Panc1 (cell line): ENCODE data around the gene RUNX1. TPM values are rescaled to one million over a fixed set of nuclear protein-coding genes. Genes with fewer than 3 reads are reported as not detected.

Experiments used
- ATAC-seq: fragments of 200-7000 bp; cut with Tn5 transposase; 2 replicates; pipeline ENCODE4 v1.9.1; 2020; ENCODE audit warnings: mild to moderate bottlenecking, moderate library complexity
- BruUV-seq: library from RNA; stranded (reverse); fragments of 400-500 nt; replicated peaks from 2 replicates; lab custom pipeline; 2021; lab: Mats Ljungman, UMichigan
- CTCF ChIA-PET: fragments of 300-600 bp; sonication (Branson Sonifier 250); formaldehyde crosslinking; loops from one replicate; lab custom pipeline; 2022; ENCODE audit warnings: antibody characterized with exemption; lab: Charles Lee
- POLR2A ChIA-PET: fragments of 300-600 bp; sonication (Branson Sonifier 250); formaldehyde crosslinking; loops from one replicate; lab custom pipeline; 2022; ENCODE audit warnings: antibody characterized with exemption; lab: Charles Lee
- DNase-seq: peaks from one replicate; pipeline ENCODE4 v3.0.0-alpha.2; 2010; ENCODE audit warnings: low read depth, low spot score
- H3K27ac ChIP-seq: 2 replicates; pipeline ENCODE4 v1.5.1; 2011; ENCODE audit warnings: mild to moderate bottlenecking, low read length, inconsistent platforms
- H3K27me3 ChIP-seq: fragments of 200-500 bp; sonication (Bioruptor generic); 2 replicates; pipeline ENCODE4 v1.6.0; 2014; ENCODE audit warnings: low read length, inconsistent platforms; ENCODE audit not compliant: control insufficient read depth, insufficient read depth
- H3K36me3 ChIP-seq: fragments of 200-500 bp; sonication (Bioruptor generic); 2 replicates; pipeline ENCODE4 v1.5.1; 2014; ENCODE audit warnings: inconsistent platforms, mild to moderate bottlenecking, low read length, moderate library complexity; ENCODE audit not compliant: control insufficient read depth, insufficient read depth
- H3K4me1 ChIP-seq: 2 replicates; pipeline ENCODE4 v1.5.1; 2011; ENCODE audit warnings: inconsistent platforms, mild to moderate bottlenecking, low read length, moderate library complexity; ENCODE audit not compliant: control insufficient read depth, insufficient read depth
- H3K4me3 ChIP-seq, 2 experiments: 2 replicates each; pipeline ENCODE4 v1.5.1; 2011 to 2012; ENCODE audit warnings: low read depth in 2 of 2, low read length in 2 of 2, mild to moderate bottlenecking in 2 of 2, inconsistent platforms in 1 of 2, moderate library complexity in 1 of 2
- H3K9me3 ChIP-seq: fragments of 200-500 bp; sonication (Bioruptor generic); 2 replicates; pipeline ENCODE4 v1.5.1; 2014; ENCODE audit warnings: low read depth, mild to moderate bottlenecking, inconsistent platforms, low read length, moderate library complexity; ENCODE audit not compliant: control insufficient read depth, insufficient read depth
- CTCF ChIP-seq: fragments of 450-650 bp; IDR thresholded peaks from 2 replicates; pipeline ENCODE4 v1.5.1; 2017; ENCODE audit warnings: mild to moderate bottlenecking
- POLR2AphosphoS5 ChIP-seq: IDR thresholded peaks from 2 replicates; pipeline ENCODE4 v1.6.1; 2012; ENCODE audit warnings: mild to moderate bottlenecking, low read depth, low read length, moderate library complexity
- REST ChIP-seq, 2 experiments: IDR thresholded peaks; 2 replicates each; pipeline ENCODE4 v1.6.1; 2011 to 2012; ENCODE audit warnings: low read depth in 2 of 2, control low read depth in 1 of 2, low read length in 1 of 2, mild to moderate bottlenecking in 1 of 2, moderate library complexity in 1 of 2; ENCODE audit not compliant: insufficient read depth in 1 of 2
- SIN3A ChIP-seq: IDR thresholded peaks from 2 replicates; pipeline ENCODE4 v1.6.1; 2012; ENCODE audit warnings: low read depth, mild to moderate bottlenecking, low read length, moderate library complexity, borderline replicate concordance; ENCODE audit not compliant: insufficient read depth
- TCF7L2 ChIP-seq: IDR thresholded peaks from 2 replicates; pipeline ENCODE4 v1.6.1; 2011; ENCODE audit warnings: mild to moderate bottlenecking, low read depth, low read length, inconsistent platforms
- in situ Hi-C: cut with HindIII; loops from 2 replicates; pipeline ENCODE4 v1.10.0; 2016; ENCODE audit warnings: low sequenced_read_pairs, low pct_unique_long_range_greater_than_20kb
- intact Hi-C: fragments of 100-400 bp; cut with micrococcal nuclease; formaldehyde crosslinking; loops from one replicate; pipeline ENCODE4 v1.10.0; 2022; ENCODE audit not compliant: unreplicated experiment
- total RNA-seq: library from RNA; stranded (reverse); gene quantifications from one replicate; pipeline ENCODE4 v1.2.1, GENCODE V29; 2021; ENCODE audit not compliant: unreplicated experiment

Gene RUNX1
- total RNA-seq, 1 experiment from 2014 or later: 22.4 TPM

DNA sequence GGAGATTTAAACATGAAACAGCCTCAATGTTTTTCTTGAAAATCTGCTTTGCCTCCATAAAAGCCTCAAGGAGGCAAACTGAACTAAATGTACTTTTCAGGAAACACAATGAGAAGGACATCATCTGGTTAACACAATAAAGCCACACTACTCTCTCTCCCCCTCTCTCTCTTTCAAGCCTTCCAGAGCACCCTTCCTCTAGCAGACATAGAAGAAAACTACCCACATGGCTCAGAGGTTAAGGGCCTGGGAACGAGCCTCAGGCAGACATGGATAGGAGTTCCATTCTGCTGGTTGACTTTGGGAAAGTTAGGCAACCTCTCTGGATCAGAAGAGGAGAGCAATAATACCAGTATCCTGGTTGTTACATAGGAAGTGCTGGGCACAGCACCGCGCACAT is 42.9 kb downstream of the RUNX1 start:
- ATAC-seq: no peak
- H3K27me3 ChIP-seq: no peaks in the 10 kb centered on the region
- no peak overlapping the region for H3K4me3 ChIP-seq
- H3K27ac ChIP-seq: no peak overlapping the region
- ChIA-PET POLR2A (no interaction called here), CTCF (no interaction called here)
- no peaks in the 10 kb centered on the region for H3K36me3 ChIP-seq
- no peaks in the 10 kb centered on the region for H3K4me1 ChIP-seq
- in situ Hi-C loops: no loop called here
- DNase-seq: no peak
- no TSS peak for BruUV-seq
- TF ChIP-seq CTCF: no peak
- TF ChIP-seq POLR2AphosphoS5: no peak
- no peak for TF ChIP-seq SIN3A
- TF ChIP-seq REST (IDR thresholded peaks at IDR 0.05; ENCODE audit: insufficient read depth in 1 of 2, low read depth in 2 of 2, low read length in 1 of 2): no peak
- no peak for TF ChIP-seq TCF7L2
- intact Hi-C loops: no loop called here
- H3K9me3 ChIP-seq: no peaks in the 10 kb centered on the region

DNA sequence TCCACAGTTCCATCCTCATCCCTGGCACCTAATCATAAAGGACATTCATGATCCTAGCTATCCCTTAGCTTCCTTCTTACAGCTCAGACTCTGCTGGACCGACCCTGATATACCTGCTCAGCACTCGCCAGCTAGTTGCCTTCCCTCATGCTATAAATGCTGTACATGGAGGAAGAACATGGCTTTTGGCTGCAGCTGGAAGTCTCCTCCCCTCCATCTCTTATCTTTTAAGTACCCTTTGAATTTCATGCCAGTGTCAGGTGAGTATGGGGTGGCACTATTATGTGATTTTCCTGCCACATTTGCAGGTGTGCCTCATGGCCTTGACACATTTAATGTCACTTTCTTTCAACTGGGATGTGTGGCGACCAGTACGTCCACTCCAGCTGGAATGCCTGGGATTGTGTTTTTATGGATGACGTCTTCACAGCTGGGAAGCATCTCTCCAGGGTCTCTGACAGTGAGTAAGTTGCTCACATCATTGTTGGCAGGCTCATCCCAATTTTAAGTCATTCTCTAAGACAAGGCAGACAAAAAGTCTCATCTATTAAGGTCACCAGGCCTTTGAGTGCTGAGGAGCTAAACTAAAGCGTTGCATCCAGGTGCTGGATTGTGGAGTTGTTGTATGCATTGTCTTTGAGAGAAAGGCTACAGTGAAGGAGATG is 43.4 kb downstream of the RUNX1 start:
- in situ Hi-C loops: no loop called here
- Histone ChIP-seq H3K9me3 (no peaks in the 10 kb centered on the region), H3K27me3 (no peaks in the 10 kb centered on the region), H3K4me3 (no peak overlapping the region), H3K36me3 (no peaks in the 10 kb centered on the region), H3K27ac (no peak overlapping the region), H3K4me1 (no peaks in the 10 kb centered on the region)
- no TSS peak for BruUV-seq
- ATAC-seq (no peak), DNase-seq (no peak)
- POLR2A ChIA-PET: no interaction called here
- CTCF ChIA-PET: no interaction called here
- TF ChIP-seq SIN3A (no peak), POLR2AphosphoS5 (no peak), REST (IDR thresholded peaks at IDR 0.05; ENCODE audit: insufficient read depth in 1 of 2, low read depth in 2 of 2, low read length in 1 of 2) (no peak), CTCF (no peak), TCF7L2 (no peak)
- intact Hi-C loops: no loop called here
